WTC11 (cell line): ENCODE results near the gene SMAD7. TPM values are rescaled to one million over a fixed set of nuclear protein-coding genes. Genes with fewer than 3 reads are reported as not detected.
A peak's percentile ranks its signal among the peaks of the same experiment; 100 is the strongest.

ENCODE experiments used
- ATAC-seq: fragments of 200-7000 bp; cut with Tn5 transposase; 2 replicates; pipeline ENCODE4 v1.10.0; 2021; ENCODE audit warnings: mild to moderate bottlenecking, moderate library complexity
- CTCF ChIA-PET: fragments of 300-600 bp; sonication (Branson Sonifier 250); formaldehyde crosslinking; loops from one replicate; lab custom pipeline; 2021; ENCODE audit warnings: antibody characterized with exemption; lab: Charles Lee
- POLR2A ChIA-PET: fragments of 350-600 bp; sonication (Branson Sonifier 250); formaldehyde crosslinking; loops from one replicate; lab custom pipeline; 2021; ENCODE audit warnings: antibody characterized with exemption; lab: Charles Lee
- DNase-seq: peaks from one replicate; pipeline ENCODE4 v3.0.0; 2021; ENCODE audit warnings: low spot score
- H3K27ac Mint-ChIP-seq: 2 replicates; pipeline ENCODE4 v1.8.0; 2021; ENCODE audit warnings: mixed read lengths
- H3K27me3 Mint-ChIP-seq: 2 replicates; pipeline ENCODE4 v1.8.0; 2021; ENCODE audit warnings: low read depth, mild to moderate bottlenecking, moderate library complexity, mixed read lengths
- H3K36me3 Mint-ChIP-seq: 2 replicates; pipeline ENCODE4 v1.8.0; 2021; ENCODE audit warnings: mixed read lengths
- H3K4me1 Mint-ChIP-seq: 2 replicates; pipeline ENCODE4 v1.8.0; 2022; ENCODE audit warnings: mixed read lengths
- H3K4me3 Mint-ChIP-seq: 2 replicates; pipeline ENCODE4 v1.8.0; 2021; ENCODE audit warnings: mild to moderate bottlenecking, moderate library complexity, mixed read lengths
- H3K9me3 Mint-ChIP-seq: 2 replicates; pipeline ENCODE4 v1.8.0; 2021; ENCODE audit warnings: mixed read lengths
- ARID4B ChIP-seq: sonication (generic); formaldehyde crosslinking; IDR thresholded peaks from 2 replicates; pipeline ENCODE4 v1.8.0; 2023; ENCODE audit warnings: missing genetic modification reagents, mild to moderate bottlenecking, borderline replicate concordance
- CBFB ChIP-seq: sonication (generic); formaldehyde crosslinking; IDR thresholded peaks from 2 replicates; pipeline ENCODE4 v1.8.1; 2022; ENCODE audit warnings: mild to moderate bottlenecking, low read depth, missing genetic modification reagents
- CDX4 ChIP-seq: fragments of 250-450 bp; sonication (Bioruptor Pico); IDR thresholded peaks from 2 replicates; pipeline ENCODE4 v1.9.0; 2021; ENCODE audit warnings: moderate library complexity, mild to moderate bottlenecking, inconsistent platforms, borderline replicate concordance
- ERG ChIP-seq: fragments of 250-450 bp; sonication (Bioruptor Pico); IDR thresholded peaks from 2 replicates; pipeline ENCODE4 v1.8.0; 2021; ENCODE audit warnings: mild to moderate bottlenecking
- ESRRA ChIP-seq: sonication (generic); formaldehyde crosslinking; IDR thresholded peaks from 2 replicates; pipeline ENCODE4 v1.8.1; 2022; ENCODE audit warnings: mild to moderate bottlenecking, missing genetic modification reagents, borderline replicate concordance
- ETV6 ChIP-seq: sonication (generic); formaldehyde crosslinking; IDR thresholded peaks from 2 replicates; pipeline ENCODE4 v1.8.1; 2022; ENCODE audit warnings: mild to moderate bottlenecking, missing genetic modification reagents
- FOXK1 ChIP-seq: sonication (generic); formaldehyde crosslinking; IDR thresholded peaks from 2 replicates; pipeline ENCODE4 v1.8.0; 2022; ENCODE audit warnings: mild to moderate bottlenecking, moderate library complexity, missing genetic modification reagents
- GRHL2 ChIP-seq: fragments of 250-450 bp; sonication (Bioruptor Pico); IDR thresholded peaks from 2 replicates; pipeline ENCODE4 v1.8.0; 2022; ENCODE audit warnings: mild to moderate bottlenecking, moderate library complexity; ENCODE audit not compliant: insufficient replicate concordance, severe bottlenecking
- GTF2I ChIP-seq: fragments of 250-450 bp; sonication (Bioruptor Pico); conservative IDR thresholded peaks from 2 replicates; pipeline ENCODE4 v1.4.0; 2021; ENCODE audit warnings: mild to moderate bottlenecking
- NFATC4 ChIP-seq: fragments of 250-450 bp; sonication (Bioruptor Pico); IDR thresholded peaks from 2 replicates; pipeline ENCODE4 v1.9.0; 2021; ENCODE audit warnings: mild to moderate bottlenecking
- NFE2L1 ChIP-seq: sonication (generic); formaldehyde crosslinking; IDR thresholded peaks from 2 replicates; pipeline ENCODE4 v1.8.1; 2023; ENCODE audit warnings: missing genetic modification reagents
- OVOL2 ChIP-seq: fragments of 250-450 bp; sonication (Bioruptor Pico); IDR thresholded peaks from 2 replicates; pipeline ENCODE4 v1.9.0; 2021; ENCODE audit warnings: mild to moderate bottlenecking, borderline replicate concordance
- SP1 ChIP-seq: sonication (generic); formaldehyde crosslinking; conservative IDR thresholded peaks from 2 replicates; pipeline ENCODE4 v1.8.1; 2022; ENCODE audit warnings: missing genetic modification reagents
- STAT6 ChIP-seq: sonication (generic); formaldehyde crosslinking; conservative IDR thresholded peaks from 2 replicates; pipeline ENCODE4 v1.8.1; 2023; ENCODE audit warnings: mild to moderate bottlenecking, low read depth, missing genetic modification reagents, moderate library complexity
- TEAD1 ChIP-seq: sonication (generic); formaldehyde crosslinking; IDR thresholded peaks from 2 replicates; pipeline ENCODE4 v1.8.0; 2022; ENCODE audit warnings: mild to moderate bottlenecking, missing genetic modification reagents
- TP53 ChIP-seq: sonication (generic); formaldehyde crosslinking; IDR thresholded peaks from 2 replicates; pipeline ENCODE4 v1.8.1; 2023; ENCODE audit warnings: mild to moderate bottlenecking, missing genetic modification reagents
- USF2 ChIP-seq: sonication (generic); formaldehyde crosslinking; IDR thresholded peaks from 2 replicates; pipeline ENCODE4 v1.8.1; 2023; ENCODE audit warnings: mild to moderate bottlenecking, missing genetic modification reagents, moderate library complexity
- ZBTB21 ChIP-seq: sonication (generic); formaldehyde crosslinking; IDR thresholded peaks from 2 replicates; pipeline ENCODE4 v1.8.1; 2023; ENCODE audit warnings: mild to moderate bottlenecking, missing genetic modification reagents, borderline replicate concordance
- ZNF423 ChIP-seq: fragments of 250-450 bp; sonication (Bioruptor Pico); IDR thresholded peaks from 2 replicates; pipeline ENCODE4 v2.1.2; 2022; ENCODE audit warnings: mild to moderate bottlenecking, moderate library complexity
- ZSCAN18 ChIP-seq: fragments of 250-450 bp; sonication (Bioruptor Pico); IDR thresholded peaks from 2 replicates; pipeline ENCODE4 v2.1.2; 2022; ENCODE audit warnings: mild to moderate bottlenecking, moderate library complexity
- total RNA-seq: library from RNA; stranded (reverse); gene quantifications from 3 replicates; pipeline ENCODE4 v1.2.3, GENCODE V29; 2021

SMAD7 gene
- total RNA-seq, 1 experiment from 2014 or later = 44.7 TPM

GRCh38 chr18:48973731-48974130 is 23.0 kb upstream of the SMAD7 start (continued):
- no peak for TF ChIP-seq ARID4B

- H3K4me1 Mint-ChIP-seq = peaks cover 48% of the 10 kb centered on the region
- H3K9me3 Mint-ChIP-seq = peaks cover 10% of the 10 kb centered on the region
- CTCF ChIA-PET = interaction anchor here (0.6 to 2.0 kb wide), 10 partner anchors 9 to 192 kb away, joined by 3 to 6 read pairs (median 4); no protein-coding TSS in a partner anchor
- peak overlapping the region; percentile 73 for H3K27ac Mint-ChIP-seq
- POLR2A ChIA-PET = interaction anchor here (0.7 to 2.2 kb wide), 3 partner anchors 16 to 71 kb away, joined by 3 to 10 read pairs (median 4); no protein-coding TSS in a partner anchor
- DNase-seq = no peak
- peak overlapping the region; percentile 31; the same call in 1 of the 2 replicates for H3K4me3 Mint-ChIP-seq
- 0 out of 2 replicates have a peak, but pooled peaks have one; percentile 48 for TF ChIP-seq TEAD1 (CRISPR knock-in tag)
- TF ChIP-seq CBFB = no peak
- TF ChIP-seq OVOL2 (CRISPR knock-in tag) = no peak
- TF ChIP-seq CDX4 (CRISPR knock-in tag) = no peak
- TF ChIP-seq ETV6 (CRISPR knock-in tag) = peak; percentile 100
- peaks cover 3% of the 10 kb centered on the region; the same call in 1 of the 2 replicates for H3K27me3 Mint-ChIP-seq
- H3K36me3 Mint-ChIP-seq = peaks cover 2% of the 10 kb centered on the region; the same call in 1 of the 2 replicates
- peak; percentile 76 for ATAC-seq
Measured at GRCh38 chr18:48968412-48969215, 17.8 kb upstream of the SMAD7 start.

- ChIA-PET POLR2A (interaction anchor here (0.7 to 2.2 kb wide), 2 partner anchors 15 to 72 kb away, joined by 3 to 10 read pairs; no protein-coding TSS in a partner anchor), CTCF (interaction anchor here (0.7 to 2.0 kb wide), 3 partner anchors 12 to 70 kb away, joined by 3 to 5 read pairs (median 3); no protein-coding TSS in a partner anchor)
- H3K36me3 Mint-ChIP-seq = peaks cover 2% of the 10 kb centered on the region; the same call in 1 of the 2 replicates
- H3K4me1 Mint-ChIP-seq = peaks cover 54% of the 10 kb centered on the region
- peaks cover 10% of the 10 kb centered on the region for H3K9me3 Mint-ChIP-seq
- no peak for DNase-seq
- no peak overlapping the region for H3K27ac Mint-ChIP-seq
- ATAC-seq = no peak
- H3K4me3 Mint-ChIP-seq = no peak overlapping the region
- H3K27me3 Mint-ChIP-seq = peaks cover under 1% of the 10 kb centered on the region; the same call in 1 of the 2 replicates
- no peak for TF ChIP-seq NFATC4
- TF ChIP-seq FOXK1 (CRISPR knock-in tag) = no peak
- no peak for TF ChIP-seq ZBTB21
- TF ChIP-seq GRHL2 (CRISPR knock-in tag) = no peak
- no peak for TF ChIP-seq GTF2I (CRISPR knock-in tag)
- no peak for TF ChIP-seq ZSCAN18 (CRISPR knock-in tag)
- no peak for TF ChIP-seq TP53 (CRISPR knock-in tag)
- no peak for TF ChIP-seq ERG (CRISPR knock-in tag)
- no peak for TF ChIP-seq SP1 (CRISPR knock-in tag)
- TF ChIP-seq NFE2L1 = no peak
- no peak for TF ChIP-seq USF2 (CRISPR knock-in tag)
- no peak for TF ChIP-seq ZNF423
- no peak for TF ChIP-seq ESRRA (CRISPR knock-in tag)
- TF ChIP-seq STAT6 (CRISPR knock-in tag) = no peak
Measured at GRCh38 chr18:48967545-48967944, 16.8 kb upstream of the SMAD7 start.
